Stomach smooth muscle (tissue), 2 donors: Measurements from ENCODE around the gene CCDC68.

Experiments used
- H3K27ac ChIP-seq: one replicate; pipeline ENCODE4 v1.7.0; 2013; ENCODE audit warnings: mild to moderate bottlenecking, low read length, inconsistent platforms
- H3K27me3 ChIP-seq, 2 donors: one replicate each; pipeline ENCODE4 v1.7.0; 2013; ENCODE audit warnings: low read length in 2 of 2; ENCODE audit not compliant: insufficient read depth in 2 of 2, control insufficient read depth in 1 of 2
- H3K36me3 ChIP-seq, 2 donors: one replicate each; pipeline ENCODE4 v1.7.0; 2013; ENCODE audit warnings: low read length in 2 of 2; ENCODE audit not compliant: control insufficient read depth in 2 of 2, insufficient read depth in 2 of 2
- H3K4me1 ChIP-seq: one replicate; pipeline ENCODE4 v1.7.0; 2013; ENCODE audit warnings: low read length; ENCODE audit not compliant: control insufficient read depth, insufficient read depth
- H3K4me3 ChIP-seq, 2 donors: one replicate each; pipeline ENCODE4 v1.7.0; 2013; ENCODE audit warnings: low read length in 2 of 2
- H3K9ac ChIP-seq, 2 donors: one replicate each; pipeline ENCODE4 v1.7.0; 2013; ENCODE audit warnings: low read length in 2 of 2, mild to moderate bottlenecking in 1 of 2
- H3K9me3 ChIP-seq, 2 donors: one replicate each; pipeline ENCODE4 v1.7.0; 2013; ENCODE audit warnings: low read length in 2 of 2; ENCODE audit not compliant: control insufficient read depth in 2 of 2
- donor health status: healthy.
- donor health status: Pancreatic carcinoma.

Gene CCDC68

DNA sequence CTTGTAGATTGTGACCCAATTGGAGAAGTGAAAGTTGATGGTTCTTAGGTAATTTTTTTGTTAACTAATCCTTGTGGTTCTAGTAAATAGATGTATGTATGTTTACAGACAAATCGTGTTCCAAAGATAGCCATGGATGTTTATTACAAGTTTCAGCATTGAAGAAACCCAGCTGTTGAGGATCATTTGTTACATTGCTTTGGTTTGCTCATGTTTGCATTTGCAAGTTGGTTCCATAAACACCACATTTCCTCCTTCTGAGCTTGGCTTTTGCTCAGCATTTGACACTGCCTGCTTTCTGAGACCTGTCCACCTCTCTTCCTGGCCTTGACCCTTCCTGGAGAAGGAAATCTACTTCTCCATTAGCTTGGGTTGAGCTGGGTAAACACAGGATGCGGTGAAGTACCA, 1.8 kb upstream of the CCDC68 start:
- Histone ChIP-seq H3K27ac (no peak overlapping the region), H3K36me3 (no peaks in the 10 kb centered on the region), H3K9me3 (no peaks in the 10 kb centered on the region), H3K4me3 (no peak overlapping the region), H3K4me1 (peaks cover 19% of the 10 kb centered on the region), H3K27me3 (peaks cover 0 to 10% of the 10 kb centered on the region in 2 donors), H3K9ac (no peak overlapping the region)

DNA sequence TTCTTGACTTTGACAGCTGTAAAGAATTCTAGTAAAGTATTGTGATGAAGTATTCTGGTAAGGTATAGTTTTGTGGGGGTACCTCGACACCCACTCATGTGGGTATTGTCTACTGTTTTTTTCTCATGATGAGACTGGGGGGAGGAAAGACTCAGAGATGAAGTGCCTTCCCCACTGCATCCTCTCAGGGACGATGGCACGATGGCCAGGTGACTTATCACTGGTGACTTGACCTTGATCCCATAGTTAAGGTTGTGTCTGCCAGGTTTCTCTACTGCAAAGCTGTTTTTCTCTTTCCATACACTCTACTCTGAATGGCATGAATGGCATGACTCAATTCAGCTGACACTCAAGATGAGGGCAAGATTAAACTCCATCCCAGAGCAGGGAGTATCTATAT, 936 bp upstream of the CCDC68 start:
- H3K4me3 ChIP-seq, result peak overlapping the region in 1 of 2 donors; percentile 78
- H3K27me3 ChIP-seq, result peaks cover 0 to 10% of the 10 kb centered on the region in 2 donors
- H3K27ac ChIP-seq, result no peak overlapping the region
- H3K9me3 ChIP-seq, result no peaks in the 10 kb centered on the region
- no peaks in the 10 kb centered on the region for H3K36me3 ChIP-seq
- H3K9ac ChIP-seq, result no peak overlapping the region
- H3K4me1 ChIP-seq, result peaks cover 19% of the 10 kb centered on the region

- Histone ChIP-seq H3K9ac (peak overlapping the region; percentile 19 to 29), H3K36me3 (no peaks in the 10 kb centered on the region), H3K4me1 (peaks cover 19% of the 10 kb centered on the region), H3K27ac (peak overlapping the region; percentile 64), H3K4me3 (peak overlapping the region; percentile 45 to 78), H3K9me3 (no peaks in the 10 kb centered on the region), H3K27me3 (peaks cover 0 to 10% of the 10 kb centered on the region in 2 donors)
Observed at GRCh38 chr18:54957996-54958395, 1.3 kb downstream of the CCDC68 start.

- Histone ChIP-seq H3K9ac (peak overlapping the region in 1 of 2 donors; percentile 19), H3K9me3 (no peaks in the 10 kb centered on the region), H3K4me3 (peak overlapping the region in 1 of 2 donors; percentile 78), H3K27me3 (peaks cover 0 to 10% of the 10 kb centered on the region in 2 donors), H3K27ac (peak overlapping the region; percentile 64), H3K4me1 (peaks cover 19% of the 10 kb centered on the region), H3K36me3 (no peaks in the 10 kb centered on the region)
Observed at GRCh38 chr18:54957296-54957832, 1.9 kb downstream of the CCDC68 start.

GRCh38 chr18:54956506-54956905, 2.8 kb downstream of the CCDC68 start:
- no peak overlapping the region for H3K9ac ChIP-seq
- no peak overlapping the region for H3K27ac ChIP-seq
- peaks cover 0 to 10% of the 10 kb centered on the region in 2 donors for H3K27me3 ChIP-seq
- no peaks in the 10 kb centered on the region for H3K36me3 ChIP-seq
- peaks cover 19% of the 10 kb centered on the region for H3K4me1 ChIP-seq
- H3K4me3 ChIP-seq, result peak overlapping the region in 1 of 2 donors; percentile 3
- no peaks in the 10 kb centered on the region for H3K9me3 ChIP-seq

DNA sequence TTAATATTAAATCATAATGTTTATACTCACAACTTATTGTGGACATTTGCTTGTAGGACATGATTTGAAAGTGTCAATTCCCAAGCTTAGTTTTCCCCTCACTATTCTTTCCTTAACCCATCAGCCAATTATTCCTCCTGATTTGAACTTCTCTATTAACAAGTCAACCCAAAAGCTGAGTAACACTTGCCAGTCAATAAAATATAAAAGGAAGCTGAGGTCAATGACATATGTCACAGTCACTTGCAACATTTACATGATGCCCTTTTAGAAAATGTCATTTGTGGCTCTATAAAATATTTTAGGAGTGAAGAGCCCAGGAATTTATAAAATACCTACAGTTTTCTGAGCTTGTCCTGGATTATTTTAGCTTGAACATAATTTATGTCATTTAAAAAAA, 7.2 kb downstream of the CCDC68 start:
- Histone ChIP-seq H3K9ac (no peak overlapping the region), H3K4me1 (peaks cover 8% of the 10 kb centered on the region), H3K4me3 (no peak overlapping the region), H3K9me3 (no peaks in the 10 kb centered on the region), H3K36me3 (no peaks in the 10 kb centered on the region), H3K27ac (no peak overlapping the region), H3K27me3 (no peaks in the 10 kb centered on the region)

GRCh38 chr18:54950221-54950620, 9.0 kb downstream of the CCDC68 start:
- Histone ChIP-seq H3K27ac (no peak overlapping the region), H3K9ac (no peak overlapping the region), H3K9me3 (no peaks in the 10 kb centered on the region), H3K27me3 (no peaks in the 10 kb centered on the region), H3K4me1 (peaks cover 2% of the 10 kb centered on the region), H3K4me3 (no peak overlapping the region), H3K36me3 (no peaks in the 10 kb centered on the region)

GRCh38 chr18:54949588-54949987, 9.7 kb downstream of the CCDC68 start:
- Histone ChIP-seq H3K9ac (no peak overlapping the region), H3K27ac (no peak overlapping the region), H3K4me3 (no peak overlapping the region), H3K4me1 (peaks cover 2% of the 10 kb centered on the region), H3K9me3 (no peaks in the 10 kb centered on the region), H3K36me3 (no peaks in the 10 kb centered on the region), H3K27me3 (no peaks in the 10 kb centered on the region)

- Histone ChIP-seq H3K36me3 (no peaks in the 10 kb centered on the region), H3K27ac (no peak overlapping the region), H3K4me1 (peaks cover 2% of the 10 kb centered on the region), H3K9ac (no peak overlapping the region), H3K27me3 (no peaks in the 10 kb centered on the region), H3K4me3 (no peak overlapping the region), H3K9me3 (no peaks in the 10 kb centered on the region)
Observed at GRCh38 chr18:54948350-54948837, 10.9 kb downstream of the CCDC68 start.

DNA sequence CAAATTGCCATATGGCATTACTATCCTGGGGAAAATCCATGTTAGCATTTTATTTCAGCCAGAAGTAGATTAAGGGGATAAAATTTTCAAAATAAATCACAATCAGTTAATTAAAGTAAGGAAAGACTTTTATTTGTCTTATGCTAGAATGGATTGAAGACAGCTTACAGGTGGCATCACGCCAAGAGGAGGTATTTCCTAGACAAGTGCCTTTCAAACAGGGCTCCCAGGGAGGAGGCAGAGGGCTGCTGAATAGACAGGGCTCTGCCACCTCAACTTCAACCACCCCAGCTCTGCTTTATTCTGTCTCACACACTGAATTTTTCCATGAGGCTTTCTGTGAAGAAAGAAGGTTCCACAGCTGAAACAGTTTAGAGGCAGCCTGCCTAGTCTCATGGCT, 12.2 kb downstream of the CCDC68 start:
- H3K9ac ChIP-seq, result no peak overlapping the region
- no peak overlapping the region for H3K27ac ChIP-seq
- no peaks in the 10 kb centered on the region for H3K9me3 ChIP-seq

GRCh38 chr18:54946149-54946581, 13.1 kb downstream of the CCDC68 start:
- H3K4me1 ChIP-seq, result peaks cover 2% of the 10 kb centered on the region
- H3K36me3 ChIP-seq, result no peaks in the 10 kb centered on the region
- no peaks in the 10 kb centered on the region for H3K9me3 ChIP-seq
- H3K27ac ChIP-seq, result no peak overlapping the region
- peak overlapping the region; percentile 66 to 80 for H3K4me3 ChIP-seq
- H3K27me3 ChIP-seq, result no peaks in the 10 kb centered on the region
- peak overlapping the region; percentile 58 to 68 for H3K9ac ChIP-seq

More for the DNA sequence above, 12.2 kb downstream of the CCDC68 start:
- H3K4me1 ChIP-seq, result peaks cover 2% of the 10 kb centered on the region
- no peaks in the 10 kb centered on the region for H3K27me3 ChIP-seq
- H3K36me3 ChIP-seq, result no peaks in the 10 kb centered on the region
- peak overlapping the region in 1 of 2 donors; percentile 66 for H3K4me3 ChIP-seq
